Prostate gland (tissue), 2 donors: ENCODE data around the gene WDR77. TPM values are rescaled to one million over a fixed set of nuclear protein-coding genes. Genes with fewer than 3 reads are reported as not detected.
A peak's percentile ranks its signal among the peaks of the same experiment; 100 is the strongest.

Source experiments
- DNase-seq: peaks from one replicate; pipeline ENCODE4 v3.0.0-alpha.2; 2019; ENCODE audit warnings: low spot score
- H3K27ac ChIP-seq, 2 donors: fragments of 200-600 bp; sonication (generic); 2 replicates each; pipeline ENCODE4 v1.5.1; 2017 to 2019
- H3K27me3 ChIP-seq: fragments of 200-600 bp; sonication (generic); replicated peaks from 2 replicates; pipeline ENCODE4 v1.5.1; 2019; ENCODE audit not compliant: insufficient read depth
- H3K36me3 ChIP-seq, 2 donors: fragments of 200-600 bp; sonication (generic); 1 replicate in 1 of 2; 2 replicates in 1 of 2; pipeline versions ENCODE4 v1.5.1 to v1.8.1; 2017 to 2019
- H3K4me1 ChIP-seq: fragments of 200-600 bp; sonication (generic); replicated peaks from 2 replicates; pipeline ENCODE4 v1.5.1; 2019
- H3K4me3 ChIP-seq, 2 donors: fragments of 200-600 bp; sonication (generic); 2 replicates each; pipeline ENCODE4 v1.5.1; 2017 to 2019
- H3K9me3 ChIP-seq: fragments of 200-600 bp; sonication (generic); 2 replicates; pipeline ENCODE4 v1.5.1; 2017
- POLR2A ChIP-seq: fragments of 450-650 bp; IDR thresholded peaks from one replicate; pipeline ENCODE4 v1.6.1; 2016; ENCODE audit warnings: antibody characterized with exemption, mild to moderate bottlenecking
- POLR2AphosphoS5 ChIP-seq: sonication (generic); formaldehyde crosslinking; IDR thresholded peaks from one replicate; pipeline ENCODE4 v1.6.1; 2017; ENCODE audit warnings: antibody characterized with exemption
- WGBS: methylation state at CpG from one replicate; pipeline ENCODE4 v1.1.5; 2018; 5-methylcytosine and 5-hydroxymethylcytosine counted together
- intact Hi-C: fragments of 100-400 bp; cut with DNase I; formaldehyde crosslinking; loops from one replicate; pipeline ENCODE4 v1.14.2; 2022
- total RNA-seq, 2 donors: library from RNA; depleted of rRNA; stranded (reverse); fragments of >200 nt; gene quantifications; one replicate each; pipeline ENCODE4 v1.1.0, GENCODE V29; 2016
- TF ChIP-seq, protein P1 (sequence below), 4 experiments: fragments of 200-600 bp in 2 of 4; fragments of 450-650 bp in 2 of 4; sonication (generic) in 2 of 4; IDR thresholded peaks; 1 replicate in 3 of 4; 2 replicates in 1 of 4; pipeline ENCODE4 v1.5.1; 2016 to 2019; ENCODE audit warnings: antibody characterized with exemption in 4 of 4, mild to moderate bottlenecking in 2 of 4, moderate library complexity in 2 of 4

The WDR77 gene
- total RNA-seq, 2 donors from 2014 or later: 19.1 to 31.6 TPM

DNA sequence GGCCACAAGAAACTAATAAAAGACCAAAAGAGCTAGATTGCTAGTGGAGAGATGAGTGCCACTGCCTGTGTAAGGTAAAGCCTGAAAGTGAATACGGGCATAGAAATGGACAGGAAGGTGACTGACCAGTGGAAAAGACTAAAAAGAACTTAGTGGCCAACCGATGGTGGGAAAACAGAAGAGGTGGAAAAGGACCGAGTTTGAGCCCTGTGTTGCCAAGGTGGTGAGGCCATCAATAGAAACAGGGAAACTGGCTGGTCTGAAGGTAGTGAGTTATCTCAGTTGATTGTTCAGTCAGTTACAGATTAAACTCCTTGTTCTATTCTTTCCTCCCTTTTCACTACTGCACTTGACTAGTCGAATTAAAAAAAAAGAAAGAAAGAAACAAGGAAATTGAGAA, 2.5 kb downstream of the WDR77 start:
- H3K27me3 ChIP-seq: no peaks in the 10 kb centered on the region
- H3K4me3 ChIP-seq: no peak overlapping the region
- no peaks in the 10 kb centered on the region for H3K4me1 ChIP-seq
- H3K36me3 ChIP-seq: peaks cover 0 to 3% of the 10 kb centered on the region in 2 donors
- TF ChIP-seq POLR2AphosphoS5 (no peak), POLR2A (no peak)
- TF ChIP-seq, protein P1, sequence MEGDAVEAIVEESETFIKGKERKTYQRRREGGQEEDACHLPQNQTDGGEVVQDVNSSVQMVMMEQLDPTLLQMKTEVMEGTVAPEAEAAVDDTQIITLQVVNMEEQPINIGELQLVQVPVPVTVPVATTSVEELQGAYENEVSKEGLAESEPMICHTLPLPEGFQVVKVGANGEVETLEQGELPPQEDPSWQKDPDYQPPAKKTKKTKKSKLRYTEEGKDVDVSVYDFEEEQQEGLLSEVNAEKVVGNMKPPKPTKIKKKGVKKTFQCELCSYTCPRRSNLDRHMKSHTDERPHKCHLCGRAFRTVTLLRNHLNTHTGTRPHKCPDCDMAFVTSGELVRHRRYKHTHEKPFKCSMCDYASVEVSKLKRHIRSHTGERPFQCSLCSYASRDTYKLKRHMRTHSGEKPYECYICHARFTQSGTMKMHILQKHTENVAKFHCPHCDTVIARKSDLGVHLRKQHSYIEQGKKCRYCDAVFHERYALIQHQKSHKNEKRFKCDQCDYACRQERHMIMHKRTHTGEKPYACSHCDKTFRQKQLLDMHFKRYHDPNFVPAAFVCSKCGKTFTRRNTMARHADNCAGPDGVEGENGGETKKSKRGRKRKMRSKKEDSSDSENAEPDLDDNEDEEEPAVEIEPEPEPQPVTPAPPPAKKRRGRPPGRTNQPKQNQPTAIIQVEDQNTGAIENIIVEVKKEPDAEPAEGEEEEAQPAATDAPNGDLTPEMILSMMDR (IDR thresholded peaks at IDR 0.05): no peak
- 58% methylated on average over 4 of the region's 4 CpGs for WGBS
- no peak overlapping the region for H3K27ac ChIP-seq
- intact Hi-C loops: no loop called here
- DNase-seq: no peak
- no peaks in the 10 kb centered on the region for H3K9me3 ChIP-seq

DNA sequence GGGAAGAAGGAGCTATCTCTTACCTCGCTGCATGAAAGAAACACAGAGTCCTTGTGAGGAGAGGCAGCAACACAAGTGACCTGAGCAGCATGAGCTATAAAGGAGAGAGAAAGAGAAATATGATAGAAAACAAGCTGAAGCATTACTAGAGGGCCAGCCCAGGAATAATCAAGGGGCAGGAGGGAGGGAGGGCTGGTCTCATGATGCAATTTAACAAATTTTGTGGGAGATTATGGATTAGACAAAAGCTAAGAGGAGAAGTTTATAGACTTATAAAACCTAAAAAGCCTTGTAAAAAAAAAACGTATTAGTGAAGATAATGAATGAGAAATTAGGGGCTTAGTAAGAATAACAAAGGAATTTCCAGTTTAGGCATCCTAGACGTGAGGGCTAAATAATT, 5.0 kb downstream of the WDR77 start:
- Histone ChIP-seq H3K4me1 (no peaks in the 10 kb centered on the region), H3K27ac (no peak overlapping the region), H3K9me3 (no peaks in the 10 kb centered on the region), H3K4me3 (no peak overlapping the region), H3K27me3 (no peaks in the 10 kb centered on the region), H3K36me3 (peaks cover 3 to 6% of the 10 kb centered on the region in 2 donors)
- no peak for DNase-seq
- intact Hi-C loops: no loop called here
- TF ChIP-seq, protein P1 (IDR thresholded peaks at IDR 0.05): no peak
- no peak for TF ChIP-seq POLR2A
- no peak for TF ChIP-seq POLR2AphosphoS5
- 54% methylated on average over 3 of the region's 3 CpGs for WGBS

DNA sequence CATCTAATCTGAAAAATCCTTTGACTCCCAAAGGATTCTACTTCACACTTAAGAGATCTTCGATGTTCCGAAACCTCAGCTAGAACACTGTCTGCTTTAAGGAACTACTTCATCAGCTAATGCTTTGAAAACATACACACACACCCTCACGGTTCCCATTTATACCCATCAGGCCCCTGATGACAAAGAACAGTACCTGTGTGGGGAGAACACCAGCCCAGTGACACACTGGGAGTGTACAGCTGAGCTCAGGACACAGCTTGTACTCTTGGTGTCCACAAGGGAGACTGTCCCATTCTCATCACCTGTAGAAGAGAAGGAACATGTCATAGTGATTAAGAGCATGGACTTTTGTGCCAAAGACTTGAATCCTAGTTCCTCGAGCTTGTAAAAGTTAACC, 6.6 kb downstream of the WDR77 start:
- DNase-seq: no peak
- Histone ChIP-seq H3K36me3 (peaks cover 3 to 6% of the 10 kb centered on the region in 2 donors), H3K4me1 (no peaks in the 10 kb centered on the region), H3K9me3 (no peaks in the 10 kb centered on the region), H3K4me3 (no peak overlapping the region), H3K27me3 (no peaks in the 10 kb centered on the region), H3K27ac (no peak overlapping the region)
- intact Hi-C loops: no loop called here
- 67% methylated on average over 4 of the region's 4 CpGs for WGBS
- TF ChIP-seq POLR2AphosphoS5 (no peak), POLR2A (no peak)
- TF ChIP-seq, protein P1 (IDR thresholded peaks at IDR 0.05): no peak

DNA sequence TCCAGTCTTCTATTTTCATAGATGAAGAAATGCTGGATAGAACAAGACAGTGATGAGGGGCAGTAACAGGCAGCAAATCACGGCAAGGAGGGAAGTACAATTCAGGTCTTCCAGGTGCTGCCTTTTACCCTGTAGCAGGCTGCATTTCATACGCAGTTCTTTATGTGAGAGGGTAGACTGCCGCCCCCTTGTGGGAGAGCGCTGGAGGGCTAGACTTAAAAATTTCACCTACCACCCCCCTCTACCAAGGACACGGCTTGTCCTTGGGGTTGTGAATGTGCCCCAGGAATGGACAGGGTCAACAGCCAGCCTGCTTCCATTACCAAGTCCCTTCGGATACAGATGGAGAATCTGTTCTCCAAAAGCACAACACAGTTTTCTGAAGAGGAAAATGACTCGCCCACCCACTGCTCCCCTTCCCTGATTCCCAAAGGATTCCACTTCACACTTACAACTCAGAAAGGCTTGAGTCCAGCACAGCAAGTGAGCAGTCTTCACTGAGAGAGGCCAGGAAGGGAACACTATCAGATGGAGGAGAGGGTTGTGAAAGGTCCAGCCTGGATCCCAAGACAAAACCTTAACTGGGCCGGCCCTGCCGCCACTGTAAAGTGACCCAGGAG, 7.4 kb downstream of the WDR77 start:
- 64% methylated on average over 9 of the region's 9 CpGs for WGBS
- no peak overlapping the region for H3K27ac ChIP-seq
- peaks cover 3 to 6% of the 10 kb centered on the region in 2 donors for H3K36me3 ChIP-seq
- no peaks in the 10 kb centered on the region for H3K27me3 ChIP-seq
- H3K9me3 ChIP-seq: no peaks in the 10 kb centered on the region
- no peaks in the 10 kb centered on the region for H3K4me1 ChIP-seq
- TF ChIP-seq, protein P1 (IDR thresholded peaks at IDR 0.05): peak in 3 of 4 experiments; percentile 15 to 44 (median 42)
- TF ChIP-seq POLR2AphosphoS5 (no peak), POLR2A (no peak)
- no peak overlapping the region for H3K4me3 ChIP-seq
- DNase-seq: no peak
- intact Hi-C loops: no loop called here
